Measurements from ENCODE around the gene PLCZ1.

The PLCZ1 gene

DNA sequence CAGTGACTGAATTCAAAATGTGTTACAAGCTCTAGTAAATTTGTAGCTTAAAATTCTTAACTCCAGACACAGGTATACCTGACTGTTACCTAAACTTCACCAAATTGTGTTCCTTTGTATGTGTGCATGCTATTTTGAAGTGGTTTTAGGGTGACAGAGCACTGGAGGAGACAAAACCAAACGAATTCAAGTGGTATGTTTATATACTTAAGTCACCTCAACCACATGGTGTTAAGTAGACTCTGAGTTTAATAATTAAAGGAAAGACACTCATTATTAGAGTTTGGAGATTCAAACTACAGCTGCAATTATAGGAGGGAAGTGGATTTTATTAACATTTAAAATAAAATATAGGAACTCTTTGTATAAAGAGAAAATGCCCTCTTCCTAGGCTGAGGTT lies 84.3 kb downstream of the PLCZ1 start:
- no peaks in the 10 kb centered on the region for H3K36me3 ChIP-seq (ENCODE audit: insufficient read depth, insufficient read length, low read length)
- DNase-seq (ENCODE audit: low read depth, low spot score), result no peak
- no peak overlapping the region for H3K9ac ChIP-seq (ENCODE audit: insufficient read length, low read depth)
- TF ChIP-seq ZNF274 (IDR thresholded peaks at IDR 0.05; ENCODE audit: low read depth, low read length), result no peak
- TF ChIP-seq YY1 (IDR thresholded peaks at IDR 0.05; ENCODE audit: insufficient read depth, insufficient read length), result no peak
- TF ChIP-seq SUZ12 (IDR thresholded peaks at IDR 0.05; ENCODE audit: extremely low read depth, insufficient read depth, insufficient read length), result no peak
- H3K4me3 ChIP-seq (ENCODE audit: insufficient read length, low read depth), result no peak overlapping the region
- H3K9me3 ChIP-seq (ENCODE audit: insufficient read depth, low read length), result no peaks in the 10 kb centered on the region
- no peaks in the 10 kb centered on the region for H3K4me1 ChIP-seq (ENCODE audit: insufficient read depth, insufficient read length)
- no peaks in the 10 kb centered on the region for H3K27me3 ChIP-seq (ENCODE audit: insufficient read depth, insufficient read length)

DNA sequence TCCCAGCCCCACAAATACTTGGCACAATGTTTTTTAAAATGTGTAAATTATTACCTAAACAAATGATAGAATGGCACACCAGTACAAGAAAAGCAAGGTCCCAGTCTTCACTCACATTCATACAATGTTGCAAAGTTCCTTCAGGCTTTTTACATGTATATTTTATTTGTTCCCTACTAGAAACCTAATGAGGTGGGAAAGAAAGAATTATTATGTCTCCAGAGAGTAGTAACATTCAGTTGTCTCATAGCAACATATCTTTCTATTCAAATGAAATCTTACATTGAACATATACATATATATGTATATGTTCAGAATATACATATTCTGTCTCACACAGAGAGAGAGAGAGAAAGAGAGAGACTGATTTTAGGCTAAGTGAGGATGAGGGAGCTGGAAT lies 85.2 kb downstream of the PLCZ1 start:
- no peak overlapping the region for H3K9ac ChIP-seq (ENCODE audit: insufficient read length, low read depth)
- no peak for DNase-seq (ENCODE audit: low read depth, low spot score)
- no peaks in the 10 kb centered on the region for H3K36me3 ChIP-seq (ENCODE audit: insufficient read depth, insufficient read length, low read length)
- H3K9me3 ChIP-seq (ENCODE audit: insufficient read depth, low read length), result no peaks in the 10 kb centered on the region
- TF ChIP-seq ZNF274 (IDR thresholded peaks at IDR 0.05; ENCODE audit: low read depth, low read length) (no peak), YY1 (IDR thresholded peaks at IDR 0.05; ENCODE audit: insufficient read depth, insufficient read length) (no peak), SUZ12 (IDR thresholded peaks at IDR 0.05; ENCODE audit: extremely low read depth, insufficient read depth, insufficient read length) (no peak)
- no peaks in the 10 kb centered on the region for H3K27me3 ChIP-seq (ENCODE audit: insufficient read depth, insufficient read length)
- H3K4me1 ChIP-seq (ENCODE audit: insufficient read depth, insufficient read length), result no peaks in the 10 kb centered on the region
- H3K4me3 ChIP-seq (ENCODE audit: insufficient read length, low read depth), result no peak overlapping the region

DNA sequence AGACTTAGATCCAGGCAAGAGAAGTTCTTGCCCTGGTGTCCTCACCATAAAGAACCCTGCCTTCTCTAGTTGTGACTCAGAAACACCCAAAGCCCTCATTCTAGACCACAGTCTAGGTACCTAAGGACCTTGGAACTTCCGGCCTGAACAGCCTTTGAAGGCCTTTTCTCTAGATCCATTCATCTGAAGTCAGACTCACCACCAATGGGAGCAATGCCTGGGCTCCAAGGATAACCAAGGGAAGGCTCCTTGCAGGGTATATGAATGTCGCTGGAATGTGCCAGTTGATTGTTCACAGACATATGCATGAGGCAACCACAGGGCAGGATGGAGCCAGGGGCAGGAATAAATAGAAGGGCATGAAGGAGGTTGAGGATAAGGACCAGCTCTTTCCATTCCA lies 86.3 kb downstream of the PLCZ1 start:
- no peaks in the 10 kb centered on the region for H3K9me3 ChIP-seq (ENCODE audit: insufficient read depth, low read length)
- no peak overlapping the region for H3K9ac ChIP-seq (ENCODE audit: insufficient read length, low read depth)
- no peak overlapping the region for H3K4me3 ChIP-seq (ENCODE audit: insufficient read length, low read depth)
- TF ChIP-seq YY1 (IDR thresholded peaks at IDR 0.05; ENCODE audit: insufficient read depth, insufficient read length) (no peak), ZNF274 (IDR thresholded peaks at IDR 0.05; ENCODE audit: low read depth, low read length) (no peak), SUZ12 (IDR thresholded peaks at IDR 0.05; ENCODE audit: extremely low read depth, insufficient read depth, insufficient read length) (no peak)
- H3K4me1 ChIP-seq (ENCODE audit: insufficient read depth, insufficient read length), result no peaks in the 10 kb centered on the region
- DNase-seq (ENCODE audit: low read depth, low spot score), result no peak
- H3K27me3 ChIP-seq (ENCODE audit: insufficient read depth, insufficient read length), result no peaks in the 10 kb centered on the region
- no peaks in the 10 kb centered on the region for H3K36me3 ChIP-seq (ENCODE audit: insufficient read depth, insufficient read length, low read length)

GRCh38 chr12:18646286-18646890 lies 91.4 kb downstream of the PLCZ1 start:
- Histone ChIP-seq H3K9ac (ENCODE audit: insufficient read length, low read depth) (no peak overlapping the region), H3K4me3 (ENCODE audit: insufficient read length, low read depth) (no peak overlapping the region), H3K27me3 (ENCODE audit: insufficient read depth, insufficient read length) (no peaks in the 10 kb centered on the region), H3K36me3 (ENCODE audit: insufficient read depth, insufficient read length, low read length) (no peaks in the 10 kb centered on the region), H3K4me1 (ENCODE audit: insufficient read depth, insufficient read length) (no peaks in the 10 kb centered on the region), H3K9me3 (ENCODE audit: insufficient read depth, low read length) (no peaks in the 10 kb centered on the region)
- no peak for DNase-seq (ENCODE audit: low read depth, low spot score)
- TF ChIP-seq YY1 (IDR thresholded peaks at IDR 0.05; ENCODE audit: insufficient read depth, insufficient read length) (no peak), ZNF274 (IDR thresholded peaks at IDR 0.05; ENCODE audit: low read depth, low read length) (no peak), SUZ12 (IDR thresholded peaks at IDR 0.05; ENCODE audit: extremely low read depth, insufficient read depth, insufficient read length) (no peak)

GRCh38 chr12:18644564-18644963 lies 93.2 kb downstream of the PLCZ1 start:
- Histone ChIP-seq H3K9me3 (ENCODE audit: insufficient read depth, low read length) (no peaks in the 10 kb centered on the region), H3K9ac (ENCODE audit: insufficient read length, low read depth) (no peak overlapping the region)
- DNase-seq (ENCODE audit: low read depth, low spot score), result no peak

GRCh38 chr12:18643681-18644080 lies 94.1 kb downstream of the PLCZ1 start:
- TF ChIP-seq ZNF274 (IDR thresholded peaks at IDR 0.05; ENCODE audit: low read depth, low read length), result no peak
- no peak for TF ChIP-seq YY1 (IDR thresholded peaks at IDR 0.05; ENCODE audit: insufficient read depth, insufficient read length)
- H3K36me3 ChIP-seq (ENCODE audit: insufficient read depth, insufficient read length, low read length), result no peaks in the 10 kb centered on the region
- H3K9ac ChIP-seq (ENCODE audit: insufficient read length, low read depth), result no peak overlapping the region
- no peak overlapping the region for H3K4me3 ChIP-seq (ENCODE audit: insufficient read length, low read depth)
- no peak for DNase-seq (ENCODE audit: low read depth, low spot score)
- no peaks in the 10 kb centered on the region for H3K27me3 ChIP-seq (ENCODE audit: insufficient read depth, insufficient read length)
- H3K9me3 ChIP-seq (ENCODE audit: insufficient read depth, low read length), result no peaks in the 10 kb centered on the region
- H3K4me1 ChIP-seq (ENCODE audit: insufficient read depth, insufficient read length), result no peaks in the 10 kb centered on the region

More at GRCh38 chr12:18644564-18644963, 93.2 kb downstream of the PLCZ1 start:
- H3K4me1 ChIP-seq (ENCODE audit: insufficient read depth, insufficient read length), result no peaks in the 10 kb centered on the region
- no peaks in the 10 kb centered on the region for H3K36me3 ChIP-seq (ENCODE audit: insufficient read depth, insufficient read length, low read length)
- no peaks in the 10 kb centered on the region for H3K27me3 ChIP-seq (ENCODE audit: insufficient read depth, insufficient read length)
- no peak for TF ChIP-seq SUZ12 (IDR thresholded peaks at IDR 0.05; ENCODE audit: extremely low read depth, insufficient read depth, insufficient read length)
- TF ChIP-seq YY1 (IDR thresholded peaks at IDR 0.05; ENCODE audit: insufficient read depth, insufficient read length), result no peak
- TF ChIP-seq ZNF274 (IDR thresholded peaks at IDR 0.05; ENCODE audit: low read depth, low read length), result no peak
- H3K4me3 ChIP-seq (ENCODE audit: insufficient read length, low read depth), result no peak overlapping the region

DNA sequence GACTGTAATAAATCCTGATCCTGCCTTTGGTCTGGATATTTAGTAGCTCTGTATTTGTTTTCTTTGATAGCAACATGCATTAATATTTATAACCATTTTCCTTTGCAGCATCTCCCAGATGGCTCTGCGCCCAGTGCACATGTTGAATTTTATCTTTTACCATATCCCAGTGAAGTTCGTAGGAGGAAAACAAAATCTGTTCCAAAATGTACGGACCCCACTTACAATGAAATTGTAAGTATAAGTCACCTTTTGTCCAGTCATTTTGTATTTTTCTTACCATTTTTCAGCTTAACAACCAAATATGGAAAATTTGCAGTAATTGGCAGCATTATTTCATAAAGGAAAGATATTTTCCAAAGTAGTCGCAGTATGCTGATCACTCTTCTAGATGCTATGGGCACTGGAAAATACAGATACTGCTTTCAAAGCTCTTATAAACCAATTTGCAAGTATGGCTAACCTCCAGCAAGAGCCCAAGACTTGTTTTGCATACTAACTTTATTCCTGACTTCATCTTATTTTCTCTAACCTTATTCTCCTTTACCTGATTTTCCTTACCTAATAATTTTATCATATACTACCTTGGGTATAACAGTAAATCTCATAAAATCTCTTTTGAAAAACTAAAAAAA lies 97.4 kb downstream of the PLCZ1 start:
- Histone ChIP-seq H3K4me3 (ENCODE audit: insufficient read length, low read depth) (no peak overlapping the region), H3K36me3 (ENCODE audit: insufficient read depth, insufficient read length, low read length) (no peaks in the 10 kb centered on the region), H3K4me1 (ENCODE audit: insufficient read depth, insufficient read length) (no peaks in the 10 kb centered on the region), H3K9me3 (ENCODE audit: insufficient read depth, low read length) (no peaks in the 10 kb centered on the region), H3K9ac (ENCODE audit: insufficient read length, low read depth) (no peak overlapping the region), H3K27me3 (ENCODE audit: insufficient read depth, insufficient read length) (no peaks in the 10 kb centered on the region)
- TF ChIP-seq YY1 (IDR thresholded peaks at IDR 0.05; ENCODE audit: insufficient read depth, insufficient read length) (no peak), SUZ12 (IDR thresholded peaks at IDR 0.05; ENCODE audit: extremely low read depth, insufficient read depth, insufficient read length) (no peak), ZNF274 (IDR thresholded peaks at IDR 0.05; ENCODE audit: low read depth, low read length) (no peak)
- no peak for DNase-seq (ENCODE audit: low read depth, low spot score)

All from NT2/D1 (cell line).